GM13977 (cell line): ENCODE results near the gene SLC6A13.

Experiments
- DNase-seq: peaks from one replicate; pipeline ENCODE4 v3.0.0; 2012; ENCODE audit warnings: low spot score
- in situ Hi-C: fragments of 300-500 bp; cut with MboI; formaldehyde crosslinking; loops from one replicate; pipeline ENCODE4 v1.12.0; 2022; ENCODE audit warnings: low sequenced_read_pairs, low pct_unique_long_range_greater_than_20kb, mixed read lengths, inconsistent platforms; ENCODE audit not compliant: unreplicated experiment
- TF ChIP-seq, protein P1 (sequence below): IDR thresholded peaks from 2 replicates; pipeline ENCODE4 v1.5.1; 2012; ENCODE audit warnings: mild to moderate bottlenecking, control low read depth; ENCODE audit not compliant: insufficient read depth; ENCODE audit errors: extremely low read depth, missing control alignments

The SLC6A13 gene

GRCh38 chr12:275812-276211 lies 13.2 kb upstream of the SLC6A13 start:
- in situ Hi-C loops, result no loop called here
- TF ChIP-seq, protein P1, sequence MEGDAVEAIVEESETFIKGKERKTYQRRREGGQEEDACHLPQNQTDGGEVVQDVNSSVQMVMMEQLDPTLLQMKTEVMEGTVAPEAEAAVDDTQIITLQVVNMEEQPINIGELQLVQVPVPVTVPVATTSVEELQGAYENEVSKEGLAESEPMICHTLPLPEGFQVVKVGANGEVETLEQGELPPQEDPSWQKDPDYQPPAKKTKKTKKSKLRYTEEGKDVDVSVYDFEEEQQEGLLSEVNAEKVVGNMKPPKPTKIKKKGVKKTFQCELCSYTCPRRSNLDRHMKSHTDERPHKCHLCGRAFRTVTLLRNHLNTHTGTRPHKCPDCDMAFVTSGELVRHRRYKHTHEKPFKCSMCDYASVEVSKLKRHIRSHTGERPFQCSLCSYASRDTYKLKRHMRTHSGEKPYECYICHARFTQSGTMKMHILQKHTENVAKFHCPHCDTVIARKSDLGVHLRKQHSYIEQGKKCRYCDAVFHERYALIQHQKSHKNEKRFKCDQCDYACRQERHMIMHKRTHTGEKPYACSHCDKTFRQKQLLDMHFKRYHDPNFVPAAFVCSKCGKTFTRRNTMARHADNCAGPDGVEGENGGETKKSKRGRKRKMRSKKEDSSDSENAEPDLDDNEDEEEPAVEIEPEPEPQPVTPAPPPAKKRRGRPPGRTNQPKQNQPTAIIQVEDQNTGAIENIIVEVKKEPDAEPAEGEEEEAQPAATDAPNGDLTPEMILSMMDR, result no peak
- no peak for DNase-seq

DNA sequence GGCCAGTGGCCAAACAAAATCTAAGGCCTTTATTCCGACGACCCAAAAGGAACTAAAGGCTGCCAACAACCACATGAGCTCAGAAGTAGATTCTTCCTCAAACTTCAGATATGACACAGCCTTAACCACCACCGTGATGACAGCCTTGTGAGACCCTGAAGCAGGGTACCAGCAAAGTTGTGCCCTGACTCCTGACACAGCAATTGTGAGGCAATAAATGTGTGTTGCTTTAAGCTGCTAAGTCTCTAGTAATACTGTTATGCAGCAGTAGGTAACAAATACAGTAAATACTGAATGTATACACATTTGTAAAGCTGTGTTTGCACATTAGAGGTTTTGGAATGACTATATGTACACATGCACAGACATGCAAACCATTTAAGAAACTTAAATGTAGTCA lies 10.7 kb upstream of the SLC6A13 start:
- TF ChIP-seq, protein P1, result no peak
- DNase-seq, result no peak
- in situ Hi-C loops, result no loop called here

- no peak for DNase-seq
- TF ChIP-seq, protein P1, result no peak
- in situ Hi-C loops, result no loop called here
Measured at GRCh38 chr12:272942-273341, 10.3 kb upstream of the SLC6A13 start.

DNA sequence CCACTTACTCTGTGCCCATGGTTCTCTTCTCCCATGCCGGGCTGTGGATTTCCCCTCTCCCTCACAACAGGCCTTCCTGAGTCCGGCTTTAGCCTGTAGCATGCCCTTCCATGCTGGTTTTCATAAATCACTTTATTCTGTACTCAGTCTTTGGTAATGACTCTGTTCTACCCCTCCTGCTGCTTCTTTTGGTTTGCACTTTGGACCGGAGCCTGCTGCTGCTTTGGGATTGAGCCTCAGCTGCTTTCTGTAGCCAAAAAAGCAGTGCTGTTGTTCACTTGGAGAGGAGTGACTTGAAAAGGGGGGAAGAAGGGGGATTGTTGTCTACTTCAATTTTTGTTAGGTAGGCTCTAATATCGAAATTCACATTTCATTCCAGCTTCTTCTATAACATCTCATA lies 8.5 kb upstream of the SLC6A13 start:
- TF ChIP-seq, protein P1, result no peak
- in situ Hi-C loops, result no loop called here
- DNase-seq, result no peak

GRCh38 chr12:269191-269590 lies 6.6 kb upstream of the SLC6A13 start:
- TF ChIP-seq, protein P1, result no peak
- no peak for DNase-seq
- in situ Hi-C loops, result no loop called here

DNA sequence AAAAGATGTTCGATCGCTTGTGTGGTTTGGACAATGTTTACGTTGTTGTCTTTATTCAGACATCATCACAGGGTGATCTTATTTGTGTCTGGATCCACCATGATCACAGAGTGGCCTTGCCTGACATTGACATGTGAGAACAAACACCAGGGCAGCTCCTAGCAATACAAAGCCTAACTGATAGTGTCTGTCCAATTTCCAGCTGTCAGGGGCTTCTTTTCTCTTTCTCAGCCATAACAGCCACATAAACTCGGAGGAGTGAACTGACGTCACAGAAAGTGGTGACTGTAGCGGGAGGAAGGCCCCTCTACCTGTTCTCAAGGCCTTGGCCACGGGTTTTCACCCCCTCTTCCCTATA lies 5.8 kb upstream of the SLC6A13 start:
- in situ Hi-C loops, result no loop called here
- TF ChIP-seq, protein P1, result no peak
- no peak for DNase-seq

GRCh38 chr12:267581-268482 lies 5.2 kb upstream of the SLC6A13 start:
- TF ChIP-seq, protein P1, result no peak
- DNase-seq, result no peak
- in situ Hi-C loops, result no loop called here
